ENCODE measurements around the gene NEURL3. TPM values are rescaled to one million over a fixed set of nuclear protein-coding genes. Genes with fewer than 3 reads are reported as not detected.

Gene NEURL3
- total and polyA plus RNA-seq, 2 donors = 0.04 TPM; not detected in 1

- no peaks in the 10 kb centered on the region for H3K4me1 ChIP-seq (ENCODE audit: insufficient read depth)
- H3K27ac ChIP-seq (ENCODE audit: low read depth) = peak overlapping the region; percentile 55
- 2% methylated on average over 51 of the region's 51 CpGs for WGBS
- no peak for DNase-seq (ENCODE audit: extremely low spot score)
- peak overlapping the region; percentile 41 for H3K4me3 ChIP-seq (ENCODE audit: low read depth, low read length)
- H3K36me3 ChIP-seq (ENCODE audit: insufficient read depth) = no peaks in the 10 kb centered on the region
These were observed 22.3 kb upstream of the NEURL3 start for GRCh38 chr2:96527286-96528005.

GRCh38 chr2:96526615-96527285 lies 21.6 kb upstream of the NEURL3 start:
- 82% methylated on average over 29 of the region's 29 CpGs for WGBS
- H3K27ac ChIP-seq (ENCODE audit: low read depth) = peak overlapping the region; percentile 55

GRCh38 chr2:96526101-96526591 lies 21.0 kb upstream of the NEURL3 start:
- no peak overlapping the region for H3K4me3 ChIP-seq (ENCODE audit: low read depth, low read length)
- 98% methylated on average over 12 of the region's 12 CpGs for WGBS
- no peaks in the 10 kb centered on the region for H3K36me3 ChIP-seq (ENCODE audit: insufficient read depth)
- H3K4me1 ChIP-seq (ENCODE audit: insufficient read depth) = no peaks in the 10 kb centered on the region
- H3K27ac ChIP-seq (ENCODE audit: low read depth) = no peak overlapping the region
- no peak for DNase-seq (ENCODE audit: extremely low spot score)

More at GRCh38 chr2:96526615-96527285, 21.6 kb upstream of the NEURL3 start:
- DNase-seq (ENCODE audit: extremely low spot score) = no peak
- Histone ChIP-seq H3K36me3 (ENCODE audit: insufficient read depth) (no peaks in the 10 kb centered on the region), H3K4me3 (ENCODE audit: low read depth, low read length) (peak overlapping the region; percentile 41), H3K4me1 (ENCODE audit: insufficient read depth) (no peaks in the 10 kb centered on the region)

DNA sequence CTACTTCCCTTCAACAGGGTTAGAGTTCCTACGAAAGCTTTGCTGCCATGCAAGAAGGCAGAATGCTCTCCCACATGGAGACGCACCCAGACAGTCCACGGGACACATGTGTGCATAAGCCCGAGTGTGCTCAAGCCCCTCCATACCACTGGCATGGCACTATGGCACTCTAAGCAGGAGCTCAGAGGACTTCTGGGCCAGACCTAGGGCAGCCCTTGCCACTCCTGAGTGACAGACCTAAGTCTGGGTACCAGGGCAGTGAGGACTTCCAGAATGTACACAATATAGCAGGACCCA lies 20.0 kb upstream of the NEURL3 start:
- WGBS = 91% methylated on average over 4 of the region's 4 CpGs
- no peak for DNase-seq (ENCODE audit: extremely low spot score)

GRCh38 chr2:96524482-96525210 lies 19.5 kb upstream of the NEURL3 start:
- WGBS = 82% methylated on average over 15 of the region's 15 CpGs
- DNase-seq (ENCODE audit: extremely low spot score) = no peak
- Histone ChIP-seq H3K4me1 (ENCODE audit: insufficient read depth) (no peaks in the 10 kb centered on the region), H3K36me3 (ENCODE audit: insufficient read depth) (no peaks in the 10 kb centered on the region), H3K4me3 (ENCODE audit: low read depth, low read length) (no peak overlapping the region), H3K27ac (ENCODE audit: low read depth) (no peak overlapping the region)

More for the DNA sequence above, 20.0 kb upstream of the NEURL3 start:
- no peak overlapping the region for H3K4me3 ChIP-seq (ENCODE audit: low read depth, low read length)
- no peak overlapping the region for H3K27ac ChIP-seq (ENCODE audit: low read depth)
- H3K36me3 ChIP-seq (ENCODE audit: insufficient read depth) = no peaks in the 10 kb centered on the region
- H3K4me1 ChIP-seq (ENCODE audit: insufficient read depth) = no peaks in the 10 kb centered on the region

- no peak overlapping the region for H3K27ac ChIP-seq (ENCODE audit: low read depth)
- no peaks in the 10 kb centered on the region for H3K36me3 ChIP-seq (ENCODE audit: insufficient read depth)
- WGBS = 39% methylated on average over 11 of the region's 11 CpGs
- no peaks in the 10 kb centered on the region for H3K4me1 ChIP-seq (ENCODE audit: insufficient read depth)
- DNase-seq (ENCODE audit: extremely low spot score) = no peak
- no peak overlapping the region for H3K4me3 ChIP-seq (ENCODE audit: low read depth, low read length)
These were observed 18.7 kb upstream of the NEURL3 start for GRCh38 chr2:96523659-96524481.

- Histone ChIP-seq H3K36me3 (ENCODE audit: insufficient read depth) (no peaks in the 10 kb centered on the region), H3K27ac (ENCODE audit: low read depth) (no peak overlapping the region), H3K4me3 (ENCODE audit: low read depth, low read length) (no peak overlapping the region), H3K4me1 (ENCODE audit: insufficient read depth) (no peaks in the 10 kb centered on the region)
- DNase-seq (ENCODE audit: extremely low spot score) = no peak
- 78% methylated on average over 9 of the region's 9 CpGs for WGBS
These were observed 17.4 kb upstream of the NEURL3 start for GRCh38 chr2:96522304-96523203.

- H3K36me3 ChIP-seq (ENCODE audit: insufficient read depth) = no peaks in the 10 kb centered on the region
- no peak overlapping the region for H3K4me3 ChIP-seq (ENCODE audit: low read depth, low read length)
- 87% methylated on average over 2 of the region's 2 CpGs for WGBS
- no peak for DNase-seq (ENCODE audit: extremely low spot score)
- H3K4me1 ChIP-seq (ENCODE audit: insufficient read depth) = no peaks in the 10 kb centered on the region
- no peak overlapping the region for H3K27ac ChIP-seq (ENCODE audit: low read depth)
These were observed 16.1 kb upstream of the NEURL3 start for GRCh38 chr2:96521219-96521618.

GRCh38 chr2:96520697-96521096 lies 15.5 kb upstream of the NEURL3 start:
- no peak overlapping the region for H3K27ac ChIP-seq (ENCODE audit: low read depth)
- no peak for DNase-seq (ENCODE audit: extremely low spot score)
- H3K4me3 ChIP-seq (ENCODE audit: low read depth, low read length) = no peak overlapping the region
- 61% methylated on average over 3 of the region's 3 CpGs for WGBS
- H3K36me3 ChIP-seq (ENCODE audit: insufficient read depth) = no peaks in the 10 kb centered on the region
- H3K4me1 ChIP-seq (ENCODE audit: insufficient read depth) = no peaks in the 10 kb centered on the region

DNA sequence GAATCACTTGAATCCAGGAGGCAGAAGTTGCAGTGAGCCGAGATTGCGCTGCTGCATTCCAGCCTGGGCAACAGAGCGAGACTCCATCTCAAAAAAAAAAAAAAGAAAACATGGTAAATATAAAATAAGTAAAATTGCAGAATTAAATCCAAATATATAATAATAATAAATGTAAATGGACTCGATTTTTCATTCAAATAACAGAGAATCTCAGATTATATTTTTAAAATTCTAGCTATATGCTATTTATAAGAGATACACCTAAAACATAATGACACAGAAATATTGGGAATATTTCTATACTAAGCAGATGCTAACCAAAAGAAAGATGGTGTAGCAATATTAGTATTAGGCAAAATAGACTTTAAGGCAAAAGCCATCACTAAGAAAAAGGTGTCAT lies 15.1 kb upstream of the NEURL3 start:
- Histone ChIP-seq H3K4me3 (ENCODE audit: low read depth, low read length) (no peak overlapping the region), H3K36me3 (ENCODE audit: insufficient read depth) (no peaks in the 10 kb centered on the region), H3K27ac (ENCODE audit: low read depth) (no peak overlapping the region), H3K4me1 (ENCODE audit: insufficient read depth) (no peaks in the 10 kb centered on the region)
- no peak for DNase-seq (ENCODE audit: extremely low spot score)
- 82% methylated on average over 4 of the region's 4 CpGs for WGBS

- no peak for DNase-seq (ENCODE audit: extremely low spot score)
- WGBS = 88% methylated on average over 1 of the region's 1 CpG
- Histone ChIP-seq H3K36me3 (ENCODE audit: insufficient read depth) (no peaks in the 10 kb centered on the region), H3K4me1 (ENCODE audit: insufficient read depth) (no peaks in the 10 kb centered on the region), H3K27ac (ENCODE audit: low read depth) (no peak overlapping the region), H3K4me3 (ENCODE audit: low read depth, low read length) (no peak overlapping the region)
These were observed 11.9 kb upstream of the NEURL3 start for GRCh38 chr2:96517079-96517478.

DNA sequence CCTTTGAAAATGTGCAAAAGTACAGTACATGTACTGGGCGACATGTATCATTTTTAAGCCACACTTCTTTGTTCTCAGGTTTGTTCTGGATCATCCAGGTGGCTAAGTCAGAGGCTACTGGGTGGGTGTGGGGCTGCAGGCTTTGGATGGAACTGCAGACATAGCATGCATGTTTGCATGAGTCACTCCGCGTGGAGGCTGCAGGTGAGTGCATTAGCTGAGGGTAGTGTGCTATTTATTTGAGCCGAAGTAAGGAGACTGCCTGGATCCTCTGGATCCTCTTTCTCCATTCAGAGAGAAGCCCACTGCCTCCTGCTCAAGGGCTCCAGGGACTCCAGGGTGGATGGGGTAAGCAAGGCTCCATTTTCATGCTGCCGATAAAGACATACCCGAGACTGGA lies 9.4 kb upstream of the NEURL3 start:
- WGBS = 84% methylated on average over 6 of the region's 6 CpGs
- Histone ChIP-seq H3K27ac (ENCODE audit: low read depth) (no peak overlapping the region), H3K4me3 (ENCODE audit: low read depth, low read length) (no peak overlapping the region), H3K4me1 (ENCODE audit: insufficient read depth) (no peaks in the 10 kb centered on the region), H3K36me3 (ENCODE audit: insufficient read depth) (no peaks in the 10 kb centered on the region)
- no peak for DNase-seq (ENCODE audit: extremely low spot score)

Data from urinary bladder (tissue), 4 donors.